ENCODE data around the gene PCLO.

GRCh38 chr7:82704121-82704520 is 458.6 kb downstream of the PCLO start:
- TF ChIP-seq CTCF (IDR thresholded peaks at IDR 0.05) (no peak), POLR2A (IDR thresholded peaks at IDR 0.05) (no peak)

Data from body of pancreas (tissue), 4 donors.